ENCODE measurements around the gene PITX1.
"Not testable (repeated sequence)": the region's sequence is repeated elsewhere in the genome, so short reads cannot be mapped to it uniquely, and the experiment has no call there.

The PITX1 gene

GRCh38 chr5:135033901-135034235 is at the start of gene PITX1:
TSS of gene PITX1 (minus strand) at chr5:135034228. CDS start at chr5:135033881, 347 bp downstream.
- FAIRE-seq: no peak

- not testable (repeated sequence) for FAIRE-seq
These were observed 49.3 kb upstream of the PITX1 start for GRCh38 chr5:135083334-135083733.

- FAIRE-seq: no peak
These were observed 47.2 kb upstream of the PITX1 start for GRCh38 chr5:135081240-135081639.

- no peak for FAIRE-seq
These were observed 45.7 kb upstream of the PITX1 start for GRCh38 chr5:135079760-135080159.

GRCh38 chr5:135079099-135079681 is 45.2 kb upstream of the PITX1 start:
- FAIRE-seq: no peak

GRCh38 chr5:135076801-135077200 is 42.8 kb upstream of the PITX1 start:
- no peak for FAIRE-seq

GRCh38 chr5:135076051-135076491 is 42.0 kb upstream of the PITX1 start:
- FAIRE-seq: no peak

GRCh38 chr5:135075621-135076020 is 41.6 kb upstream of the PITX1 start:
- FAIRE-seq: no peak

GRCh38 chr5:135073761-135074345 is 39.8 kb upstream of the PITX1 start:
- no peak for FAIRE-seq

- no peak for FAIRE-seq
These were observed 38.6 kb upstream of the PITX1 start for GRCh38 chr5:135072387-135073281.

GRCh38 chr5:135071311-135071710 is 37.3 kb upstream of the PITX1 start:
- no peak for FAIRE-seq

- no peak for FAIRE-seq
These were observed 36.0 kb upstream of the PITX1 start for GRCh38 chr5:135069895-135070657.

GRCh38 chr5:135069016-135069770 is 35.2 kb upstream of the PITX1 start:
- no peak for FAIRE-seq

GRCh38 chr5:135067587-135067986 is 33.6 kb upstream of the PITX1 start:
- FAIRE-seq: no peak

- FAIRE-seq: no peak
These were observed 32.8 kb upstream of the PITX1 start for GRCh38 chr5:135066781-135067180.

- no peak for FAIRE-seq
These were observed 31.6 kb upstream of the PITX1 start for GRCh38 chr5:135065306-135066265.

GRCh38 chr5:135064235-135064570 is 30.2 kb upstream of the PITX1 start:
- no peak for FAIRE-seq

GRCh38 chr5:135063511-135064234 is 29.6 kb upstream of the PITX1 start:
- FAIRE-seq: no peak

- no peak for FAIRE-seq
These were observed 29.0 kb upstream of the PITX1 start for GRCh38 chr5:135063056-135063445.

GRCh38 chr5:135062216-135063055 is 28.4 kb upstream of the PITX1 start:
- FAIRE-seq: no peak
